H4 (cell line): ENCODE data around the gene RUFY4. TPM values are rescaled to one million over a fixed set of nuclear protein-coding genes. Genes with fewer than 3 reads are reported as not detected.

Source experiments
- total RNA-seq: library from RNA; depleted of rRNA; stranded (reverse); fragments of >200 nt; shearing (Covaris generic); gene quantifications from 2 replicates; pipeline ENCODE4 v1.2.3, GENCODE V29; 2014; rRNA removed

The RUFY4 gene
- total RNA-seq, 1 experiment from 2014 or later, result not detected

Other genes with a start within 250 kb of the RUFY4 start
- 0.45 and 0.74 TPM in 2 replicates for gene TNS1, start 66.3 kb upstream of the RUFY4 start, total RNA-seq
- not detected in 2 replicates for gene CXCR2, start 56.8 kb downstream of the RUFY4 start, total RNA-seq
- gene CXCR1, start 97.7 kb downstream of the RUFY4 start, total RNA-seq, result not detected in 2 replicates
- gene ARPC2, start 147.9 kb downstream of the RUFY4 start, total RNA-seq, result 264 and 290 TPM in 2 replicates
- 0.37 TPM in 1 of 2 replicates, not detected in the other for gene GPBAR1, start 191.8 kb downstream of the RUFY4 start, total RNA-seq
- 120 and 187 TPM in 2 replicates for gene AAMP, start 200.9 kb downstream of the RUFY4 start, total RNA-seq
- gene PNKD, start 201.3 kb downstream of the RUFY4 start, total RNA-seq, result 39.6 and 40.2 TPM in 2 replicates
- gene TMBIM1, start 223.2 kb downstream of the RUFY4 start, total RNA-seq, result 57.1 and 70.5 TPM in 2 replicates